ENCODE data around the gene TOP2B.

The TOP2B gene

GRCh38 chr3:25689226-25689625 lies 24.5 kb upstream of the TOP2B start:
- DNase-seq (ENCODE audit: low read depth): no peak
- in situ Hi-C loops (cut with HindIII; ENCODE audit: low sequenced_read_pairs): no loop called here
- no peak for TF ChIP-seq CTCF (IDR thresholded peaks at IDR 0.05; ENCODE audit: low read depth, low read length, missing control alignments)
- H3K4me3 ChIP-seq (ENCODE audit: low read depth, low read length): no peak overlapping the region

- DNase-seq (ENCODE audit: low read depth): no peak
- H3K4me3 ChIP-seq (ENCODE audit: low read depth, low read length): no peak overlapping the region
- no peak for TF ChIP-seq CTCF (IDR thresholded peaks at IDR 0.05; ENCODE audit: low read depth, low read length, missing control alignments)
- in situ Hi-C loops (cut with HindIII; ENCODE audit: low sequenced_read_pairs): no loop called here
Observed at GRCh38 chr3:25687742-25688141, 23.0 kb upstream of the TOP2B start.

GRCh38 chr3:25686766-25687165 lies 22.1 kb upstream of the TOP2B start:
- in situ Hi-C loops (cut with HindIII; ENCODE audit: low sequenced_read_pairs): no loop called here
- no peak overlapping the region for H3K4me3 ChIP-seq (ENCODE audit: low read depth, low read length)
- DNase-seq (ENCODE audit: low read depth): no peak
- no peak for TF ChIP-seq CTCF (IDR thresholded peaks at IDR 0.05; ENCODE audit: low read depth, low read length, missing control alignments)

GRCh38 chr3:25683882-25684281 lies 19.2 kb upstream of the TOP2B start:
- H3K4me3 ChIP-seq (ENCODE audit: low read depth, low read length): no peak overlapping the region
- DNase-seq (ENCODE audit: low read depth): no peak
- in situ Hi-C loops (cut with HindIII; ENCODE audit: low sequenced_read_pairs): no loop called here
- no peak for TF ChIP-seq CTCF (IDR thresholded peaks at IDR 0.05; ENCODE audit: low read depth, low read length, missing control alignments)

- TF ChIP-seq CTCF (IDR thresholded peaks at IDR 0.05; ENCODE audit: low read depth, low read length, missing control alignments): no peak
- DNase-seq (ENCODE audit: low read depth): no peak
- H3K4me3 ChIP-seq (ENCODE audit: low read depth, low read length): no peak overlapping the region
- in situ Hi-C loops (cut with HindIII; ENCODE audit: low sequenced_read_pairs): no loop called here
Observed at GRCh38 chr3:25683410-25683809, 18.7 kb upstream of the TOP2B start.

GRCh38 chr3:25679642-25680302 lies 15.1 kb upstream of the TOP2B start:
- DNase-seq (ENCODE audit: low read depth): no peak
- in situ Hi-C loops (cut with HindIII; ENCODE audit: low sequenced_read_pairs): no loop called here
- no peak for TF ChIP-seq CTCF (IDR thresholded peaks at IDR 0.05; ENCODE audit: low read depth, low read length, missing control alignments)
- H3K4me3 ChIP-seq (ENCODE audit: low read depth, low read length): no peak overlapping the region
